Epithelial cell of esophagus (primary cell): ENCODE measurements around the gene PCSK6.

ENCODE experiments used
- DNase-seq: peaks from one replicate; pipeline ENCODE4 v3.0.0; 2010; ENCODE audit warnings: low read depth
- H3K4me3 ChIP-seq: 2 replicates; pipeline ENCODE4 v1.5.1; 2011; ENCODE audit warnings: mild to moderate bottlenecking, low read length, control low read depth
- CTCF ChIP-seq: IDR thresholded peaks from 2 replicates; pipeline ENCODE4 v1.5.1; 2011; ENCODE audit warnings: low read depth, mild to moderate bottlenecking, low read length, control low read depth, inconsistent platforms; ENCODE audit not compliant: insufficient read depth; ENCODE audit errors: missing control alignments

The PCSK6 gene

GRCh38 chr15:101411085-101411484, 78.4 kb downstream of the PCSK6 start:
- TF ChIP-seq CTCF: no peak
- no peak for DNase-seq

GRCh38 chr15:101410612-101411011, 78.9 kb downstream of the PCSK6 start:
- TF ChIP-seq CTCF: no peak
- H3K4me3 ChIP-seq: no peak overlapping the region

More at GRCh38 chr15:101411085-101411484, 78.4 kb downstream of the PCSK6 start:
- H3K4me3 ChIP-seq: no peak overlapping the region

GRCh38 chr15:101409621-101410020, 79.9 kb downstream of the PCSK6 start:
- TF ChIP-seq CTCF: no peak
- H3K4me3 ChIP-seq: no peak overlapping the region
- DNase-seq: no peak

More at GRCh38 chr15:101410612-101411011, 78.9 kb downstream of the PCSK6 start:
- DNase-seq: no peak

GRCh38 chr15:101407966-101408775, 81.3 kb downstream of the PCSK6 start:
- no peak for DNase-seq
- H3K4me3 ChIP-seq: no peak overlapping the region
- no peak for TF ChIP-seq CTCF

- H3K4me3 ChIP-seq: no peak overlapping the region
- TF ChIP-seq CTCF: no peak
- no peak for DNase-seq
These were observed 82.1 kb downstream of the PCSK6 start for GRCh38 chr15:101407439-101407838.

- TF ChIP-seq CTCF: no peak
- no peak for DNase-seq
- no peak overlapping the region for H3K4me3 ChIP-seq
These were observed 82.8 kb downstream of the PCSK6 start for GRCh38 chr15:101406526-101407195.
